ENCODE data around the gene UGT1A4. TPM values are rescaled to one million over a fixed set of nuclear protein-coding genes. Genes with fewer than 3 reads are reported as not detected.

Gene UGT1A4
- total RNA-seq, 2 experiments from 2014 or later = not detected

GRCh38 chr2:233754872-233755611, 36.5 kb downstream of the UGT1A4 start:
- DNase-seq (no peak), ATAC-seq (ENCODE audit: poor library complexity) (no peak)
- H3K9me3 ChIP-seq (ENCODE audit: control insufficient read depth in 1 of 2, insufficient read depth in 1 of 2, low read length in 2 of 2) = peaks cover 0 to 16% of the 10 kb centered on the region in 2 experiments
- no peaks in the 10 kb centered on the region for H3K4me1 Mint-ChIP-seq (ENCODE audit: low read depth)
- H3K27ac ChIP-seq (ENCODE audit: low read depth in 1 of 2, low read length in 2 of 2) = no peak overlapping the region
- POLR2A ChIA-PET = no interaction called here
- CTCF ChIA-PET = no interaction called here
- H3K27ac Mint-ChIP-seq = no peak overlapping the region
- intact Hi-C loops (cut with DNase I, micrococcal nuclease) = no loop called here
- H3K4me3 Mint-ChIP-seq = no peak overlapping the region
- H3K9me3 Mint-ChIP-seq = peaks cover 7% of the 10 kb centered on the region
- no peaks in the 10 kb centered on the region for H3K36me3 ChIP-seq (ENCODE audit: insufficient read depth, low read length)
- no peaks in the 10 kb centered on the region for H3K36me3 Mint-ChIP-seq (ENCODE audit: low read depth)
- H3K4me1 ChIP-seq (ENCODE audit: insufficient read depth, low read length) = no peaks in the 10 kb centered on the region
- no peak overlapping the region for H3K4me3 ChIP-seq (ENCODE audit: low read length)
- TF ChIP-seq, protein P1, sequence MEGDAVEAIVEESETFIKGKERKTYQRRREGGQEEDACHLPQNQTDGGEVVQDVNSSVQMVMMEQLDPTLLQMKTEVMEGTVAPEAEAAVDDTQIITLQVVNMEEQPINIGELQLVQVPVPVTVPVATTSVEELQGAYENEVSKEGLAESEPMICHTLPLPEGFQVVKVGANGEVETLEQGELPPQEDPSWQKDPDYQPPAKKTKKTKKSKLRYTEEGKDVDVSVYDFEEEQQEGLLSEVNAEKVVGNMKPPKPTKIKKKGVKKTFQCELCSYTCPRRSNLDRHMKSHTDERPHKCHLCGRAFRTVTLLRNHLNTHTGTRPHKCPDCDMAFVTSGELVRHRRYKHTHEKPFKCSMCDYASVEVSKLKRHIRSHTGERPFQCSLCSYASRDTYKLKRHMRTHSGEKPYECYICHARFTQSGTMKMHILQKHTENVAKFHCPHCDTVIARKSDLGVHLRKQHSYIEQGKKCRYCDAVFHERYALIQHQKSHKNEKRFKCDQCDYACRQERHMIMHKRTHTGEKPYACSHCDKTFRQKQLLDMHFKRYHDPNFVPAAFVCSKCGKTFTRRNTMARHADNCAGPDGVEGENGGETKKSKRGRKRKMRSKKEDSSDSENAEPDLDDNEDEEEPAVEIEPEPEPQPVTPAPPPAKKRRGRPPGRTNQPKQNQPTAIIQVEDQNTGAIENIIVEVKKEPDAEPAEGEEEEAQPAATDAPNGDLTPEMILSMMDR (IDR thresholded peaks at IDR 0.05) = no peak
- peaks cover 29% of the 10 kb centered on the region for H3K27me3 Mint-ChIP-seq
- no peaks in the 10 kb centered on the region for H3K27me3 ChIP-seq (ENCODE audit: control insufficient read depth in 1 of 2, insufficient read depth in 2 of 2, low read length in 2 of 2)

GRCh38 chr2:233756429-233757081, 38.0 kb downstream of the UGT1A4 start:
- Mint-ChIP-seq H3K27me3 (peaks cover 23% of the 10 kb centered on the region), H3K4me3 (no peak overlapping the region), H3K9me3 (peaks cover 3% of the 10 kb centered on the region), H3K4me1 (ENCODE audit: low read depth) (no peaks in the 10 kb centered on the region), H3K36me3 (ENCODE audit: low read depth) (no peaks in the 10 kb centered on the region), H3K27ac (no peak overlapping the region)
- TF ChIP-seq, protein P1 (IDR thresholded peaks at IDR 0.05) = no peak
- Histone ChIP-seq H3K27ac (ENCODE audit: low read depth in 1 of 2, low read length in 2 of 2) (no peak overlapping the region), H3K27me3 (ENCODE audit: control insufficient read depth in 1 of 2, insufficient read depth in 2 of 2, low read length in 2 of 2) (no peaks in the 10 kb centered on the region), H3K9me3 (ENCODE audit: control insufficient read depth in 1 of 2, insufficient read depth in 1 of 2, low read length in 2 of 2) (peaks cover 0 to 7% of the 10 kb centered on the region in 2 experiments), H3K4me1 (ENCODE audit: insufficient read depth, low read length) (no peaks in the 10 kb centered on the region), H3K4me3 (ENCODE audit: low read length) (no peak overlapping the region), H3K36me3 (ENCODE audit: insufficient read depth, low read length) (no peaks in the 10 kb centered on the region)
- ATAC-seq (ENCODE audit: poor library complexity) (no peak), DNase-seq (no peak)
- intact Hi-C loops (cut with DNase I, micrococcal nuclease) = no loop called here
- CTCF ChIA-PET = no interaction called here
- POLR2A ChIA-PET = no interaction called here

GRCh38 chr2:233758141-233758540, 39.6 kb downstream of the UGT1A4 start:
- no peaks in the 10 kb centered on the region for H3K4me1 Mint-ChIP-seq (ENCODE audit: low read depth)
- TF ChIP-seq, protein P1 (IDR thresholded peaks at IDR 0.05) = no peak
- H3K27me3 Mint-ChIP-seq = peaks cover 16% of the 10 kb centered on the region
- POLR2A ChIA-PET = no interaction called here
- Histone ChIP-seq H3K36me3 (ENCODE audit: insufficient read depth, low read length) (no peaks in the 10 kb centered on the region), H3K4me1 (ENCODE audit: insufficient read depth, low read length) (no peaks in the 10 kb centered on the region), H3K9me3 (ENCODE audit: control insufficient read depth in 1 of 2, insufficient read depth in 1 of 2, low read length in 2 of 2) (peaks cover 0 to 7% of the 10 kb centered on the region in 2 experiments), H3K27ac (ENCODE audit: low read depth in 1 of 2, low read length in 2 of 2) (no peak overlapping the region), H3K27me3 (ENCODE audit: control insufficient read depth in 1 of 2, insufficient read depth in 2 of 2, low read length in 2 of 2) (no peaks in the 10 kb centered on the region), H3K4me3 (ENCODE audit: low read length) (no peak overlapping the region)
- DNase-seq (no peak), ATAC-seq (ENCODE audit: poor library complexity) (no peak)
- H3K4me3 Mint-ChIP-seq = no peak overlapping the region
- H3K36me3 Mint-ChIP-seq (ENCODE audit: low read depth) = no peaks in the 10 kb centered on the region
- no peaks in the 10 kb centered on the region for H3K9me3 Mint-ChIP-seq
- CTCF ChIA-PET = no interaction called here
- H3K27ac Mint-ChIP-seq = no peak overlapping the region
- intact Hi-C loops (cut with DNase I, micrococcal nuclease) = no loop called here

Data from CD4-positive, alpha-beta T cell (primary cell).